ENCODE results near the gene NUCB1. TPM values are rescaled to one million over a fixed set of nuclear protein-coding genes. Genes with fewer than 3 reads are reported as not detected.
"Not testable (repeated sequence)": the region's sequence is repeated elsewhere in the genome, so short reads cannot be mapped to it uniquely, and the experiment has no call there.

Gene NUCB1
- total RNA-seq, 4 donors from 2014 or later, result 154 to 506 (median 444) TPM

DNA sequence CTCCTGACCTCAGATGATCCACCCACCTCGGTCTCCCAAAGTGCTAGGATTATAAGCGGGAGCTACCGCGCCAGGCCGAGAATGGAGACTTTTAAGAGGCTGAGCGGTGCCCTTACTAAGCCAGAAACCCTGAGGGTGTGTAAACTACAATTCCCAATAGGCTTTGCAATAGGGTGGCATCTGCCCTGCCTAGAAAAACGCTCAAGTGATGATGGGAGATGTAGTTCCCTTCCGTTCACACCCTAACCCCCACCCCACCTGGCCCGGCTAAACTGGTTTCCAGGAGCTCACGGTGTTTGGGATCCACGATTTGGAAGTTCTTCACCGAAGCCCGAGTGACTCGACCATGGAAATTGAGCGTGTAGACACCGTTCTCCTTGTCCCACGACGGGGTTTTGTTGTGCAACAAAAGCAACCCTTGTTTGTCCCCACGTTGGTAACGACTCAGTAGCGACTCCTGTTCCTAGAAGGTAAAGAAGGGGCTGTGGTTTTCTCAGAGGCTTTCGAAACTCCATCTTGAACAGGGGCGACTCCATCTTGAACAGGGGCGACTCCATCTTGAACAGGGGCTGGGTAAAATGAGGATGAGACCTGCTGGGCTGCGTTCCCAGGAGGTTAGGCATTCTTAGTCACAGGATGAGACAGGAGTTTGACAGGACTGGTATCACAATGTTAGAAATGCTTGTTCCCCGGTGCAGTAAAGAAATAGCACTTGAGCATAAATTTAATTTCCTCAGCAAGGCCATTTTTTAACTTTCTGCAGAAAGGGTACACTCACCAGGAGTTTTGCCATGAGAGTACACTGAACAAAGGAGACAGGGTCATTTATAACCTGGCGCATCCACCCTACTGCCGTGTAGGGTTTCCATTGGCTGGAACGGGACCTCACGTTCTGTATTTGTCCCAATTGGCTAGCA is 18.1 kb upstream of the NUCB1 start:
- no peak for DNase-seq
- Histone ChIP-seq H3K4me1 (peaks cover 0 to 6% (median under 1%) of the 10 kb centered on the region in 4 donors), H3K36me3 (peaks cover 0 to 18% (median 0%) of the 10 kb centered on the region in 3 donors), H3K4me3 (no peak overlapping the region), H3K27ac (no peak overlapping the region), H3K27me3 (no peaks in the 10 kb centered on the region), H3K9me3 (no peaks in the 10 kb centered on the region)
- TF ChIP-seq, protein P1, sequence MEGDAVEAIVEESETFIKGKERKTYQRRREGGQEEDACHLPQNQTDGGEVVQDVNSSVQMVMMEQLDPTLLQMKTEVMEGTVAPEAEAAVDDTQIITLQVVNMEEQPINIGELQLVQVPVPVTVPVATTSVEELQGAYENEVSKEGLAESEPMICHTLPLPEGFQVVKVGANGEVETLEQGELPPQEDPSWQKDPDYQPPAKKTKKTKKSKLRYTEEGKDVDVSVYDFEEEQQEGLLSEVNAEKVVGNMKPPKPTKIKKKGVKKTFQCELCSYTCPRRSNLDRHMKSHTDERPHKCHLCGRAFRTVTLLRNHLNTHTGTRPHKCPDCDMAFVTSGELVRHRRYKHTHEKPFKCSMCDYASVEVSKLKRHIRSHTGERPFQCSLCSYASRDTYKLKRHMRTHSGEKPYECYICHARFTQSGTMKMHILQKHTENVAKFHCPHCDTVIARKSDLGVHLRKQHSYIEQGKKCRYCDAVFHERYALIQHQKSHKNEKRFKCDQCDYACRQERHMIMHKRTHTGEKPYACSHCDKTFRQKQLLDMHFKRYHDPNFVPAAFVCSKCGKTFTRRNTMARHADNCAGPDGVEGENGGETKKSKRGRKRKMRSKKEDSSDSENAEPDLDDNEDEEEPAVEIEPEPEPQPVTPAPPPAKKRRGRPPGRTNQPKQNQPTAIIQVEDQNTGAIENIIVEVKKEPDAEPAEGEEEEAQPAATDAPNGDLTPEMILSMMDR (IDR thresholded peaks at IDR 0.05), result no peak
- TF ChIP-seq POLR2A (IDR thresholded peaks at IDR 0.05), result no peak

DNA sequence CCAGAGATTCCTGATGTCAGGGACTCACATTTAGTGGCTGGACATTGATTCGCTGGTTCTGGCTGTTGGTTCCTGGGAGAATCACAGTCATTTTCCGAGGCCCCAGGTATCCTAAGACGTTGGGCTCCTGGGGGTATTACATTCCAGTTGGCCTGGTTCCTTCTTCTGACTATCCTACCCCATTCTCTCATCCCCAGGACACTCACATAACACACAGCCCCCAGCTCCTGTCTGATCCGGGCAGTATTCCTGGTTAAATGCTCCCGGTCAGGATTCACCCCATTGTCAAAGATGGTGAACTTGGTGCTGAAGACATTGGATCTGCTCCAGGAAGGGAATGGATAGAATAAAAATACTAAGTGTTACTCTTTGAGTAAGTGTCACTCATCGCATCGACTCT is 16.4 kb upstream of the NUCB1 start:
- Histone ChIP-seq H3K27me3 (no peaks in the 10 kb centered on the region), H3K4me1 (no peaks in the 10 kb centered on the region), H3K4me3 (no peak overlapping the region), H3K27ac (no peak overlapping the region), H3K9me3 (no peaks in the 10 kb centered on the region), H3K36me3 (peaks cover 0 to under 1% (median 0%) of the 10 kb centered on the region in 3 donors)
- no peak for DNase-seq
- TF ChIP-seq, protein P1 (IDR thresholded peaks at IDR 0.05), result no peak
- TF ChIP-seq POLR2A (IDR thresholded peaks at IDR 0.05), result no peak

DNA sequence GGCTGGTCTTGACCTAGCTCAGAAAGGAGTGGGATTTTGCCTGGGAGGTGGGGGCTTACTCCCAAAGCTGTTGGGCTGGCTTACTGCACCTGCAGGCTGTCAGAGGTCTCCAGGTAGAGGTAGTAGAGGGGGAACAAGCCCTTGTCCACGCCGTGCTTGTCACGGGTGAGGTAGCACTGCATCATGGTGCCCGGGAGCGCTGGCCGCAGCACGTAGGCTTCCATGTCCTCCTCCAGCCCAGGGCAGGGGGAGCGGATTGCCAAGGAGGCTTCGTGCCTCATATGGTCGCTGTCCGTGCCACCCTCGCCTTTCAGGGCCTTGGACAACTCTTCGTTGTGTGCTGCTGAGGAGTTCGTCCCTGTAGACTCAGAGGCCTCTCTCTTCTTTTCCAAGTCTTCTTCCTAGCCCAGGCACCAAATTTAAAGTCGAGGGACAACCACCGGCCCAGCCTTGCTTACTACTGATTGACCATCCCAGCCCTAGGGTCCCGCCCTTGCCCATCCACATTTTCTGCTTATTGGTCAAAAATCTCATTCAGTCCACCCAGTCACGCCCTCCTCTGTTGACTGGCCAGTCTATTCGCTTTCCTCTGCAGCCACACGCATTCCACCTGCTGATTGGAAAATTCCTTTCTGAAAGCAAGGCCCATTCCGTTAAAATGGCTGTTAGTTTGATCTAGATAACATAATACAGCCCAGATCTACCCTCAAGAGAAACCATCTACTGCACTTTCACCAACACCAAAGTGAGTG is 12.1 kb upstream of the NUCB1 start:
- no peak overlapping the region for H3K27ac ChIP-seq
- DNase-seq, result no peak
- H3K36me3 ChIP-seq, result no peaks in the 10 kb centered on the region
- H3K4me3 ChIP-seq, result no peak overlapping the region
- H3K9me3 ChIP-seq, result no peaks in the 10 kb centered on the region
- TF ChIP-seq, protein P1 (IDR thresholded peaks at IDR 0.05), result no peak
- TF ChIP-seq POLR2A (IDR thresholded peaks at IDR 0.05), result no peak
- no peaks in the 10 kb centered on the region for H3K4me1 ChIP-seq
- no peaks in the 10 kb centered on the region for H3K27me3 ChIP-seq

DNA sequence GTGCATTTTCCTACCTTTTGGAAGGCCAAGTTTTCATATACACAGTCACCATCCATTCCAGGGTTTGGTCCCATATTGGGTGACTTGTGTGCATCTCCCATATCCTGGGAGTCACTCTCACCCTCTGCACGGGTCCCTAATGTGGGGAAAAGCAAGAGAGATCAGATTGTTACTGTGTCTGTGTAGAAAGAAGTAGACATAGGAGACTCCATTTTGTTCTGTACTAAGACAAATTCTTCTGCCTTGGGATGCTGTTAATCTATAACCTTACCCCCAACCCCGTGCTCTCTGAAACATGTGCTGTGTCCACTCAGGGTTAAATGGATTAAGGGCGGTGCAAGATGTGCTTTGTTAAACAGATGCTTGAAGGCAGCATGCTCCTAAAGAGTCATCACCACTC is 10.6 kb upstream of the NUCB1 start:
- not testable (repeated sequence) for H3K27me3 ChIP-seq, H3K9me3 ChIP-seq, DNase-seq, H3K4me3 ChIP-seq, H3K27ac ChIP-seq, H3K4me1 ChIP-seq, H3K36me3 ChIP-seq

DNA sequence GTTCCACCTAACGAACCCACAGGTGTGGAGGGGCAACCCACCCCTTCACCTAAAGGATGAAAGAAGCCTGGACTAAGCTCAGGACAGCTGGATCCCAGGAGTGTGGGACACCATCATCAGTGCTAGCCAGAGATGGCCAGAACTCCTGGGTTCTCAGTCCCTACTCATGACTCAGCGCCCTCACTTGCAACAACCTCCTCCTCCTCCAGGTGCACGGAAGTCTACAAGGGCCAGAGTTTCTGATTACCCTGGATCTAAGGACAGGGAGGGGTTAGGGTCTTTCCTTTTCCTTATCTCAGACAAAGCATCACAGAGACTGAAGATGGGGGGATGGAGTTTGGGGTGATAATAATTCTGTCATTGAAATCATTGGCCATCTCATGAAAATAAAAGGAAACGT is 9.6 kb upstream of the NUCB1 start:
- no peaks in the 10 kb centered on the region for H3K9me3 ChIP-seq
- H3K4me1 ChIP-seq, result no peaks in the 10 kb centered on the region
- H3K27ac ChIP-seq, result no peak overlapping the region
- DNase-seq, result no peak
- no peaks in the 10 kb centered on the region for H3K27me3 ChIP-seq
- H3K4me3 ChIP-seq, result no peak overlapping the region
- no peaks in the 10 kb centered on the region for H3K36me3 ChIP-seq
- TF ChIP-seq, protein P1 (IDR thresholded peaks at IDR 0.05), result peak in 1 of 6 experiments; percentile 9
- TF ChIP-seq POLR2A (IDR thresholded peaks at IDR 0.05), result no peak

DNA sequence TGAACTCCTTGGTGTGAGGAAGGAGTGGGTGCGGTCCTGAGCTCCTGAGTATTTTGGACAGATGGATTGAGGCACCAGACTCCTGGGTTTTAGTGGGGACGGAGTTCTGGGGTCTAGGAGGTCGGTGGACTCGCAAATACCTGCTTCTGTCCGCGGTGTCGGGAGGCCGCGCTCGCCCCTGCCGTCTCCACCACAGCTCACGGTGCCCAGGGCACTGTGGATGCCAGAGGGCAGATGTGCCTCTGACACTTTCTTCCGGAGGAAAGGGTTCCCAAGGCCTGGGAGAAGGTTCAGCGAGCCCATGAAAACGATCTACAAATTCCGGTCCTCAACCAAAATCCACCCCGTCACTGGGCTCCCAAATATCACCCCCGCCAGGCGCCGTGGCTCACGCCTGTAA is 4.9 kb upstream of the NUCB1 start:
- no peaks in the 10 kb centered on the region for H3K27me3 ChIP-seq
- H3K27ac ChIP-seq, result no peak overlapping the region
- H3K36me3 ChIP-seq, result no peaks in the 10 kb centered on the region
- H3K9me3 ChIP-seq, result no peaks in the 10 kb centered on the region
- no peak overlapping the region for H3K4me3 ChIP-seq
- peaks cover 0 to 5% (median 0%) of the 10 kb centered on the region in 4 donors for H3K4me1 ChIP-seq
- TF ChIP-seq, protein P1 (IDR thresholded peaks at IDR 0.05), result no peak
- no peak for TF ChIP-seq POLR2A (IDR thresholded peaks at IDR 0.05)
- no peak for DNase-seq

Data from Peyer's patch (tissue), 4 donors.